PC-9 (cell line): ENCODE results near the gene REXO4. TPM values are rescaled to one million over a fixed set of nuclear protein-coding genes. Genes with fewer than 3 reads are reported as not detected.

Experiments
- BruUV-seq: library from RNA; stranded (reverse); fragments of 400-500 nt; replicated peaks from 2 replicates; lab custom pipeline; 2021; lab: Mats Ljungman, UMichigan
- CTCF ChIA-PET: fragments of 300-600 bp; sonication (Branson Sonifier 250); formaldehyde crosslinking; loops from one replicate; lab custom pipeline; 2022; ENCODE audit warnings: antibody characterized with exemption; lab: Charles Lee
- POLR2A ChIA-PET: fragments of 300-600 bp; sonication (Branson Sonifier 250); formaldehyde crosslinking; loops from one replicate; lab custom pipeline; 2022; ENCODE audit warnings: antibody characterized with exemption; ENCODE audit not compliant: unreplicated experiment; lab: Charles Lee
- DNase-seq, 2 experiments: peaks; one replicate each; pipeline versions ENCODE4 v3.0.0 to v3.0.0-alpha.2; 2015 to 2022; ENCODE audit warnings: mixed read lengths in 1 of 2
- H2AFZ ChIP-seq: fragments of 200-600 bp; sonication (generic); 2 replicates; pipeline ENCODE4 v1.8.1; 2017; ENCODE audit warnings: antibody characterized with exemption
- H3F3A ChIP-seq: fragments of 200-600 bp; sonication (generic); 2 replicates; pipeline ENCODE4 v1.8.1; 2017; ENCODE audit warnings: antibody characterized with exemption, mild to moderate bottlenecking, low read depth; ENCODE audit not compliant: insufficient read depth
- H3K27ac ChIP-seq: fragments of 200-600 bp; sonication (generic); 2 replicates; pipeline ENCODE4 v1.6.1; 2016; ENCODE audit warnings: mixed run types
- H3K27me3 ChIP-seq: fragments of 200-600 bp; sonication (generic); 2 replicates; pipeline ENCODE4 v1.6.1; 2016; ENCODE audit warnings: low read depth, mixed run types; ENCODE audit not compliant: insufficient read depth
- H3K36me3 ChIP-seq: fragments of 200-600 bp; sonication (generic); 2 replicates; pipeline ENCODE4 v1.6.1; 2016; ENCODE audit warnings: low read depth, mixed run types
- H3K4me1 ChIP-seq: fragments of 200-600 bp; sonication (generic); replicated peaks from 2 replicates; pipeline ENCODE4 v1.6.1; 2016; ENCODE audit warnings: mixed run types; ENCODE audit not compliant: insufficient read depth
- H3K4me2 ChIP-seq: fragments of 200-600 bp; sonication (generic); 2 replicates; pipeline ENCODE4 v1.6.1; 2017; ENCODE audit warnings: mixed run types
- H3K4me3 ChIP-seq: fragments of 200-600 bp; sonication (generic); 2 replicates; pipeline ENCODE4 v1.6.1; 2016; ENCODE audit warnings: mixed run types
- H3K79me2 ChIP-seq: fragments of 200-600 bp; sonication (generic); 2 replicates; pipeline ENCODE4 v1.6.1; 2017; ENCODE audit warnings: low read depth, mixed run types
- H3K9me2 ChIP-seq: fragments of 200-600 bp; sonication (generic); 2 replicates; pipeline ENCODE4 v1.8.1; 2017; ENCODE audit warnings: mild to moderate bottlenecking; ENCODE audit not compliant: insufficient read depth
- H3K9me3 ChIP-seq: fragments of 200-600 bp; sonication (generic); 2 replicates; pipeline ENCODE4 v1.8.1; 2016; ENCODE audit warnings: low read depth; ENCODE audit not compliant: insufficient read depth
- H4K20me1 ChIP-seq: fragments of 200-600 bp; sonication (generic); 2 replicates; pipeline ENCODE4 v1.8.1; 2017; ENCODE audit not compliant: insufficient read depth
- CTCF ChIP-seq: fragments of 200-600 bp; sonication (generic); conservative IDR thresholded peaks from 2 replicates; pipeline ENCODE4 v1.6.1; 2017; ENCODE audit warnings: mixed run types, antibody characterized with exemption, mild to moderate bottlenecking, moderate library complexity
- EZH2 ChIP-seq: fragments of 200-600 bp; sonication (generic); IDR thresholded peaks from 2 replicates; pipeline ENCODE4 v1.8.0; 2017; ENCODE audit warnings: antibody characterized with exemption, low read depth
- intact Hi-C: fragments of 100-400 bp; cut with micrococcal nuclease; formaldehyde crosslinking; loops from one replicate; pipeline ENCODE4 v1.10.0; 2022; ENCODE audit not compliant: unreplicated experiment
- total RNA-seq: library from RNA; stranded (reverse); gene quantifications from 2 replicates; pipeline ENCODE4 v1.2.3, GENCODE V29; 2021

The REXO4 gene
- total RNA-seq, 1 experiment from 2014 or later = 32.6 TPM

- Histone ChIP-seq H3K27me3 (no peaks in the 10 kb centered on the region), H3F3A (peaks cover 49% of the 10 kb centered on the region), H3K4me1 (peaks cover 16% of the 10 kb centered on the region), H3K36me3 (0 out of 2 replicates have a peak, but pooled peaks cover 7% of the 10 kb centered on the region), H3K9me2 (no peaks in the 10 kb centered on the region), H4K20me1 (peaks cover 30% of the 10 kb centered on the region), H3K4me2 (peak overlapping the region; percentile 98), H3K4me3 (peak overlapping the region; percentile 88; the same call in 1 of the 2 replicates), H3K27ac (no peak overlapping the region), H3K79me2 (peaks cover 24% of the 10 kb centered on the region), H2AFZ (no peak overlapping the region), H3K9me3 (no peaks in the 10 kb centered on the region)
- ChIA-PET POLR2A (no interaction called here), CTCF (interaction anchor here (0.7 kb wide), 1 partner anchor 91 kb away, joined by 4 read pairs; no protein-coding TSS in a partner anchor)
- no peak for TF ChIP-seq EZH2
- TF ChIP-seq CTCF = no peak
- intact Hi-C loops = loop anchor here (2.0 to 5.0 kb wide), 3 partner anchors 17 to 130 kb away; no protein-coding TSS in a partner anchor
- no TSS peak for BruUV-seq
- DNase-seq = no peak
These were observed 60.2 kb downstream of the REXO4 start for GRCh38 chr9:133357656-133358055.

GRCh38 chr9:133356391-133357091, 61.3 kb downstream of the REXO4 start, which contains the start of the genes SURF1 and SURF2:
Gene SURF1 (minus strand): TSS chr9:133356487. CDS start chr9:133356453, 34 bp downstream.
Gene SURF2 (plus strand): TSS chr9:133356550. CDS start chr9:133356593, 43 bp downstream.
- TF ChIP-seq CTCF (no peak), EZH2 (no peak)
- Histone ChIP-seq H3K4me2 (peak within 1 kb of the TSS; percentile 98), H3K36me3 (peaks cover 11% of the 10 kb centered on the region; the same call in 1 of the 2 replicates), H3K4me1 (peaks cover 16% of the 10 kb centered on the region), H3K4me3 (peak within 1 kb of the TSS; percentile 88), H3K27me3 (no peaks in the 10 kb centered on the region), H4K20me1 (peaks cover 31% of the 10 kb centered on the region), H2AFZ (peak within 1 kb of the TSS; percentile 81), H3F3A (peaks cover 50% of the 10 kb centered on the region), H3K9me2 (no peaks in the 10 kb centered on the region), H3K79me2 (peaks cover 24% of the 10 kb centered on the region), H3K9me3 (no peaks in the 10 kb centered on the region), H3K27ac (0 out of 2 replicates have a peak within 1 kb of the TSS, but pooled peaks have one; percentile 16)
- POLR2A ChIA-PET = interaction anchor here (0.6 to 0.9 kb wide), 6 partner anchors 20 to 949 kb away, joined by 3 to 22 read pairs (median 5); partner anchors contain the start of gene SURF6
- intact Hi-C loops = loop anchor here (2.0 to 5.0 kb wide), 3 partner anchors 18 to 131 kb away; no protein-coding TSS in a partner anchor
- DNase-seq = peak; percentile 73 to 90
- no TSS peak for BruUV-seq
- CTCF ChIA-PET = interaction anchor here (0.7 to 1.2 kb wide), 2 partner anchors 14 to 129 kb away, joined by 3 to 9 read pairs; no protein-coding TSS in a partner anchor

Other genes with a start within 250 kb of the REXO4 start
- gene OBP2B, start 208.8 kb downstream of the REXO4 start, total RNA-seq = not detected in 2 replicates
- gene ABO, start 142.8 kb downstream of the REXO4 start, total RNA-seq = 0.96 and 1.2 TPM in 2 replicates
- gene SURF6, start 81.8 kb downstream of the REXO4 start, total RNA-seq = 21.2 and 29.8 TPM in 2 replicates
- 38.2 and 38.7 TPM in 2 replicates for gene MED22, start 69.9 kb downstream of the REXO4 start, total RNA-seq
- 2,381 and 2,937 TPM in 2 replicates for gene RPL7A, start 69.8 kb downstream of the REXO4 start, total RNA-seq
- gene SURF1, start 61.5 kb downstream of the REXO4 start, total RNA-seq = 57.7 and 69.1 TPM in 2 replicates
- 18.1 and 28.6 TPM in 2 replicates for gene SURF2, start 61.5 kb downstream of the REXO4 start, total RNA-seq
- 199 and 233 TPM in 2 replicates for gene SURF4, start 42.0 kb downstream of the REXO4 start, total RNA-seq
- 3.1 and 4.8 TPM in 2 replicates for gene STKLD1, start 41.6 kb downstream of the REXO4 start, total RNA-seq
- gene ADAMTS13, start 4.4 kb upstream of the REXO4 start, total RNA-seq = 7.1 and 11.1 TPM in 2 replicates
- 28.7 and 32.7 TPM in 2 replicates for gene CACFD1, start 42.0 kb upstream of the REXO4 start, total RNA-seq
- 6.1 and 13.1 TPM in 2 replicates for gene SLC2A6, start 61.1 kb upstream of the REXO4 start, total RNA-seq
- gene MYMK, start 106.9 kb upstream of the REXO4 start, total RNA-seq = not detected in 2 replicates
- 0.39 and 0.50 TPM in 2 replicates for gene ADAMTSL2, start 116.7 kb upstream of the REXO4 start, total RNA-seq
- gene FAM163B, start 191.4 kb upstream of the REXO4 start, total RNA-seq = not detected in 2 replicates
- not detected in 2 replicates for gene DBH, start 218.4 kb upstream of the REXO4 start, total RNA-seq